HG03460 (cell line): ENCODE data around the gene GTF3A.

Experiments used
- ATAC-seq: cut with Tn5 transposase; IDR thresholded peaks from one replicate; pipeline ENCODE4 v1.9.1; 2021; ENCODE audit not compliant: unreplicated experiment

Gene GTF3A

DNA sequence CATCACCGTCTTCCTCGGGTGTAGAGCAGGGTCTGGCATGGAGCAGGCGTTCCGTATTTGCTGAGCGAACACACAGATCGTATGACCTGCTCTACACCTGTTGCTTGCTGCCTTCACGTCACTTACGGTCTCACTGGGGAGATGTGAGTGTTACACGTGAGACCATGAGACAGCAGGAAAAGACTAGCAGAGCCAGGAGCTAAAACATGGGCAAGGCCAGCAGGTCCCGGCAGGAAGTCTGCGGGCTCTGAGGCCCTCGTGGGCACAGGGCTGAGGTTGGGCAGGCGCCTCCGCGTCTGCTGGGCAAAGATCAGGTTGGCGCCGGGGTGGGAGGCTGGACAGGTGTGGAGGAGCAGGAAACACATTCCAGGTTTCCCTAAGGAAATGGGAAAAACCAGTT is 19.7 kb upstream of the GTF3A start:
- no peak for ATAC-seq

DNA sequence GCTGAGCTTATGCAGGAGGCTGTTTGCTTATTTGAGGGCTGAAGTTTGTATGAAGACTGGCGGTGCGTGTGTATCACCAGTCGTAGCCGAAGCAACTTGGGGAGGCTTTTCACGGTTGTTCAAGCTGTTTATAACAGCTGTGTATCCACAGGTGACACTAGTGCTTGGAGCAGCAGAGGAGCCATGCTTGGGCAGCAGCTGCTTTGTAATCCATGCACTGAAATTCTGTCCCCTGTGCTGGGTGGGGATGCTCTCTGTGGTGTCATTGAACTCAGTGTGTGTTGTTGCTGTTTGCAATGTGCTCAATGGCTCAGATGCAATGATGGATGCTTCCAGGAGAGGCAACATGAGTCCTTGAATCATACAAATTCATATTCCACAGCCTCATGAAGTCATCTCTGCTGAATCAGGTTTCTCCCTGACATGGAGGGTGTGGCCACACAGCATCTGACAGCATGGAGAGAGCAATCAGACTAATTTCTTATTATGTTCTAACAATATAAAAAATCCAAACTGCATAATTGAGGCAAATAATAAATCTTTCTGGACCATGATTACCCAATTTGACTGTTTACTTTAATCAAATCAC is 18.8 kb upstream of the GTF3A start:
- ATAC-seq, result no peak

DNA sequence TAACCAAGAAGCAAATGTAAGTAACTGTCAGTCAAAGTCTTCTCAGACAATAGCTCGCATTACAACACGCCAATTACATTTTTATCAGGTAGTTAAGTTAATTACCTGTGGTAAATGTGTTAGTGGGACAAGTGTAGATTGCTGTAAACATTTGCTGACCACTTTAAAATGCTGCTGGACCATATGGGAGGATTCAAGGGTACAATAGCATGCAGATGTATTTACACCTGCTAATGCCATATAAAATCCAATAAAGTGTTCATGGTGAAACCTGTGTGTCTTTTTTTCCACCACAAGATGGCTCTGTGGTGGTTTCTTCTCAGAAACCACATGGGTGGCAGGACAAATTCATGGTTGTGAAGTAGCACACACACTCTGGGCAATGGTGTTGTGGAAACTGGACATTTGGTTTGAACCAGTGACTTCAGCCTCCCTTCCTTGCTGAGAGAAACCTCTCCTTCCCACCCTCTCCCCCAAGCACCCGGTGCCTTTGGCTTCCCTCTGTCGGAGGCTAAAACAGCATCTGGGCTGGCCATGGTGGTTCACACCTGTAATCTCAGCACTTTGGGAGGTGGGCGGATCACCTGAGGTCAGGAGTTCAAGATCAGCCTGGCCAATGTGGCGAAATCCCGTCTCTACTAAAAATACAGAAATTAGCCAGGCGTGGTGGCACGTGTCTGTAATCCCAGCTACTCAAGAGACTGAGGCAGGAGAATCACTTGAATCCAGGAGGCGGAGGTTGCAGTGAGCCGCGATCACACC is 18.1 kb upstream of the GTF3A start:
- ATAC-seq, result no peak

DNA sequence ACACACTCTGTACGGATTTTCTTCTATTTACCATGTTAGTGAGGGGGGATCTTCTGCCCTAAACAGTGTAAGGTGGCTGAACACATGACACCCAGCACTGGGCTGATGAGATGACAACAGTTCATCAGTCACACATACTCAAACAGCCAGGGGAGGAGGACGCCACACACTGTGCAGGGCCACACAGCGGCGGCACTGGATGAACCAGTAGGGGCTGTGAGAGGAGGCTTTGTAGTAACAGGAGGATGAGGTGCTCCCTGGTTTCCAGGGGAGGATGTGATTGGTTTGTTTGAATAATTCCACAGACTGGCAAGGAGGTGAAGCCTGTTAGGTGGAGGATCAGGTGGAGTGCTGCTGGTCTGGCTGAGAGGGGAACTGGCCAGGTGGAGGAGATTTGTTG is 16.3 kb upstream of the GTF3A start:
- no peak for ATAC-seq

DNA sequence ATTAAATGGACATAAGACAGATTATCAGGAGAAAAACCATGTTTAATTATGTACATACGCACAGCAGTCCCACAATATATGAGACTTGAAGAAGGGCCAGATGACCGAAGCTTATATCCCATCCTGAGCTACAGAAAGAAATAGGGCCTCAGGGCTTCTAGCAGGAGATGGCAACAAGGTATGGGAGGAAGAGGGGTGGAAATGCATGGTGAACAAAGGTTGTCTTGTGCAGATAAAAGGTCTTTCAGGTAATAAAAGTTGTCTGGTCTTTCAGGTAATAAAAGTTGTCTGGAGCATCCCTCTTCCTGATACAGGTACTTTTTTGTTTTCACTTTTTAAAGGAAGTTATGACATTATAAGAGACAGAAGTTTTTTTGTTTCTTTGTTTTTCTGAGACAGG is 15.4 kb upstream of the GTF3A start:
- no peak for ATAC-seq

DNA sequence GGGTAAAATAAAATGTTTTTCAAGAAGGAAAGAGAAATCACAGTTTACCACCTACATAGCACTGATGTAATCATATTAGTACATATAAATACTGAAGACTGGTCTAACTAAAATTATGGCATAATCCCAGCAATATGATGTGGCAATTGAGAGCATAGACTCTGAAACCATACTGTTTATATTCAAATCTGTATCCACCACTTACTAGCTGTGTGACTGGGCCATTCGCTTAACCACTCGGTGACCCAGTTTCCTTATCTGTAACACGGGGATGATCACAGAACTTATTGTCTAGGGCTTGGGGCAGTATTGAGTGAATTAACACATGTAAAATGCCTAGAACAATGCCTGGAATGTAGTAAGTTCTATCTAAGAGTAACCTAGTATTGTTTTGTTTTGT is 13.1 kb upstream of the GTF3A start:
- ATAC-seq, result no peak

DNA sequence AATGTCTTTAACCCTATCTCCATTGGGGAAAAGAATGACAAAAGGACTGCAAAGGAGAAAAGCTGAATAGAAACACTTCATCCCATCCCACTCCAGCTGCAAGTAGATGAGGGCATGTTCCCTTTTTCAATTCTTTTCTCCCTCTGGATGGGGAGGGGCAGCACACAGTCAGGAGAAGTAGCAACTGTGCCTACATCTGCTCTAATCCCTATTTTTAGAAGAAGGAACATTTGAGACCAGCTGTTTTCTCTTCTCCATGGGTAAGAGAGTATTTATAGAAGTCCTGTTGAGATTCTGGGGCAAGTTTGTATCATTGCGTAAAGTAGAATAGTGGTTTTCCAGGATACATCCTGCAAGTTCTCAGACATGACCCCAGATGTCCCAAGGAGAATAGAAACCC is 9.3 kb upstream of the GTF3A start:
- no peak for ATAC-seq

DNA sequence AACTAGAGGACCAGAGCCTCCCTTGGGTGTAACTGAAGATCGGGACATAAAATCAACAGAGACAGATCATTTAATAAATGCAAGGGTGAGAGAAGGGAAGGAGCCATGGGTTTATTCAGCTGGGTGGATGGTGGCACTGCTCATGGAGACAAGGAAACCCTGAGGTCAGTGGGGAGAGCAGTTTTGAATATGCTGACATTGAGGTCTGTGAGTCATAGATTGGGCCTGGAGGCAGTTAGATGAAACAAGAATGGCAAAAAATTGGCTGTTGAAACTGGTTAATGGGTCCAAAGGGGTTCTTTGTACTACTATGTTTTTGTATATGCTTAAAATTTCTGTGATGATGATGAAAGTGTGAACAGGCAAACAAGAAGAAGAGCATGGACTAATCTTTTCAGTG is 5.1 kb upstream of the GTF3A start:
- no peak for ATAC-seq

DNA sequence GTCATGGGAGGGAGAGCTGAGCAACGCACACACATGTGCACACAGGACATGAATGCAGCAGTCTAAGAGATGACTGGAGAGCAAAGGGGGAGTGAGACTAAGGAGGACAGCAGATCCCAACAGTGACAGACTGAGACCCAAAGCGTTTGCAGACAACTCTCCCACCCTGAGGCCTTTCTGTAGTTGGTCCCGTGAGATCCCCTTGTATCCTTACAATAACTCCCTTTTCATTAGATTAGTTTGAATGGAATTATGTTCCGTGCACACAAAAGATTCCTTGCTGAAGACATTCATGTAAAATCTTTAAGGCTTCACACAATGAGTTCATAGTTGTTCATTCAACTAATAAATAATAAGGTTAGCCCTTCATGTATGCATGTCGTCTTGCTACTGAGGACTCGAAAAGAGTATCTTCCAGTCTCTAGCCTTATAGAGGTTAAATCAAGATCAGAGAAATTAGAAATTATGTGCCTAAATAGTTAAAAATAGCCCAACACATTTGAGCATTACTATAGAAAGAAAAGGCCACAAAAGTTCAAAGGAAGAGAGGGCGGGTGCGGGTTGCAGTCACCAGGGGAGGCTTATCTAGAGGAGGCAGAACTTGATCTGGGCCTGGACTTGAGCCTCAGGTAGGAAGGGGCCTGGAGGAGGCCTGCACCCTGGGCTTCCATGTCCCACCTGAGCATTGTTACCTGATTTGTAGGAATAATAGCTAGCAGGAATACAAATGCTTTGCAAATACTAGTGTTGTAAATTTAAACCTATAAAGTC is 3.1 kb upstream of the GTF3A start:
- ATAC-seq, result no peak

DNA sequence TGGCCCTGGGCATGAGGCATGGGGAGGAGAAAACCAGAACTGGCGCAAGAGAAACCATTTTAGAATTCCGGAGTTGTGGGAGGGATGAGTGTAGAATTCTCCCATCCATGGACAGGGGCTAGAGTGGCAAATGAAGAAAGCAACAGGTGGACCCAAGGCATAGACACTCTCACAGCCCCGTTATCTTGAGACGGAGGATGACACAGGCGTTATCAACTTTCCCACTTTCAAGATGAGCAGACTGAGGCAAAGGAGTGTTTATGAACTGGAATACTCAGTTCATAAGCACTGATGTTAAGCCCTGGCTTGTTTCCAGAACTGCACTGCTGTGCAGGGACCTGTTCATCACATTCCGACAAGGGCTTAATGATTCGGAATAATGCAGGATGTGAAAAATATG is 1.1 kb upstream of the GTF3A start:
- ATAC-seq, result no peak

DNA sequence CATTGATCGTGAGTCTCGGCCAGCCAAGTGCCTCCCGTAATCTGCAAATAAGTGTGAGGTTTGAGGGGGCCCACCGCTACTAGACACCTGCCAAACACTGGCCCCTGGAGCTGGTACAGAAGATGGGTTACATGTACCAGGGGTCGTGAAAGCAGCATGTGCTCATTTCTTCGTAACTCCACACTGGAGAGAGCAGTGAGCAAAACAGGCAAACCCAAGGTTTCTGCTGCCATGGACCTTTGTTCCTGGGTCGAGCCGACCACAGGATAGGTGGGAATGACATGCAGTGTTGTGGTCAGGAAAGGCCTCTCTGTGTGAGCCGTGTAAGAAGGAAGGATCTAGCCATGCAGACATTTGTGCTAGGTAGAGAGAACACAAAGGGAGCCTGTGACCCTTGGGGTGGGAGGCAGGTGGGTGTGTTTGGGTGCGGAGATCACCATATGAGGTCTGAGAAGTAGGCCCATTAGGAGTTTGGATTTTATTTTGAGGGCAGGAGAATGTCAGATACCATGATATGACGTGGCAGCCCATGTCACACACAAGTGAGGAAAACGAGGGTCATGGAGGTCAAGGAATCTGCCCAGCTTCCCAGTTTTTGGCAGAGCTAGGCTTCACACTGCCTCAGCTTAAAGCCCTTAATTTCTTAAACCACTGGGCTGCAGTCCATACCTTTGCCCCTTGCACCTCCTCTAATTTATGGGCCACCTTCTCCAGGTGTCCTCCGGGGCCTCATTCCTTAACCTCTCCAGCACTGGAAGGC is 919 bp downstream of the GTF3A start:
- peak; percentile 4 for ATAC-seq

DNA sequence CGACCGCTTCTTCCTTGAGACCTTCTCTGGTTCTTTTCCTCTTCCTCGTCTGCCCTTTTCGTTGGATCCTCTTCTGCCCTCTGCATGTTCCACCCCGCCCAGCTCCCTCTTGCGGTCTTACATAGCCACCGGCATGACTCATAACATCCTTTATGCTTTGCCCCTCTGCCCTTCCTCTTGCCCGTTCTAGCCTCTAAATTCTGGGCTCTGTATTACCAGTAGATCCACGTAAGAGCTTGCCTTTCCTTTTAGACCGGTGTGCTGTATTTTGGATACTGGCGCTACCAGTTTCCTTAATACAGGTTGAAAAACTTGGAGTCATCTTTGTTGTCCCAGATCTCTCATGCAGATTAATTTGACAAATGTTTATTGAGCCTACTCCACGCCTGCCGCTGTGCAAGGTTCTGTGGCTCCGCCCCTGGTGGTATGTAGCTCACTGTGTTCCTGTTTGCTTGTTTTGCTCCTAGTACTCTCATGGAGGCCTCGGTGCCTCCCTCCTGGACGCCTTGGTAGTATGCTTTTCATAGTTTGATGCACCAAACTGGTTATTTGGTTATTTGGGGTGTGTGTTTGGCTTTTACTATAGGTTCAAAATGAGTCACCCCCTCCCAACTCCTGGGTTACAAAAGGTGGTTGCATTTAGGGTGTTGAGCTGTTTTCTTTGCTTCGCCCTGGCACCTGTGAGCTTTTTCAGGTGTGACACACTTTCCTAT is 1.7 kb downstream of the GTF3A start:
- peak; percentile 69 for ATAC-seq

DNA sequence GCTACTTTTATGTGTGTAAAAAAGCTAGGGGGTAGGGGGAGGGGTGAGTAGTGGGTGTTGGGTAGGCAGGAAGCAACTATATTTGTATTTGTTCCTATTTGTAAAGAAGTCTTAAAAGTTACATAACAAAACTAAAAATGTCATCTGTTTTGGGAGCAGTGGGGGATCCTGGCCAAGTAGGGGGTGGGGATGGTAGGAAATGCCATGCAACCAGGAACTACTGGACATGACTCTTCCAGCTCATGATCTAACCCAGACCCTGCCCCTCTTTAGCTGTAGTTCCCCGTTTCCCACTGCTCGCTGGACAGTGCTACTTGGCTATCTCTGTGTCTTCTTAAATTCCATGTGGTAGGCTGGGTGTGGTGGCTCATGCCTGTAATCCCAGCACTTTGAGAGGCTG is 3.2 kb downstream of the GTF3A start:
- no peak for ATAC-seq

DNA sequence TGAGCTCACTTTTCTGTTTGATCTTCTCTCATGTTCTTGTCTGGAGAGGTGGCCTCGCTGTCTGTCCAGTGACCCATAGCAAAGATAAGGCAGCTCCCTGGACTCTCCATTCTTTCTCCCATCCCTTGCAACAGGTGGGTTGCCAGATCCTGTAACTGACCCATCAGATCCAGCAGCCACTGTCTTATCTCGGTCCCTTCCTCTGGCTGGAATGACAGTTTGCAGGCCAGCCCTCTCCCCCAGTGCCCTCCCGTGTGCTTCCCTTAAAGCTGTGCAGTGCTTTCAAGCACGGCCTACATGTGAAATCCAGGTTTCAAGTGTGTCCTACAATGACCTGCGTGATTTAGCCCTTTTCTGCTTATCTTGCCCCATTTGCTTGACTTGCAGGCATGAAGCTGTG is 3.7 kb downstream of the GTF3A start:
- ATAC-seq, result no peak

DNA sequence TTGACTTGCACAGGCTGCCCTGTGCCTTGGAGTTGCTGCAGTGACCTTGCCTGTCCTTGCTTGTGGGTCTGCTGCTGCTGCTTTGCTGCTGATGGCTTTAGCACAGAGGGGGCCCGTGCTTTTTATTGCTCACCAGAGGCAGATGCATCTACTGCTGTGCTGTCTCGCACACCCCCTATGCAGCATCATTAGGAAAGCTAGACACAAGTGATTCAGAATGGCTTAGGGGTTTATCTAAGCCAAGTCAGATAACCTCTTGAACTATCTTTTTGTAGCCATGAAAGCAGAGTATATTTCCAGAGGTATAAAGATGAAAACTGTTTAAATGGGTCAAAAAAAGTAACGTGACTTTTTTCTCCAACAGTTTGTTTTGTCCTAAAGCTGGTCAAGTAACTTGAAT is 7.8 kb downstream of the GTF3A start:
- ATAC-seq, result no peak

DNA sequence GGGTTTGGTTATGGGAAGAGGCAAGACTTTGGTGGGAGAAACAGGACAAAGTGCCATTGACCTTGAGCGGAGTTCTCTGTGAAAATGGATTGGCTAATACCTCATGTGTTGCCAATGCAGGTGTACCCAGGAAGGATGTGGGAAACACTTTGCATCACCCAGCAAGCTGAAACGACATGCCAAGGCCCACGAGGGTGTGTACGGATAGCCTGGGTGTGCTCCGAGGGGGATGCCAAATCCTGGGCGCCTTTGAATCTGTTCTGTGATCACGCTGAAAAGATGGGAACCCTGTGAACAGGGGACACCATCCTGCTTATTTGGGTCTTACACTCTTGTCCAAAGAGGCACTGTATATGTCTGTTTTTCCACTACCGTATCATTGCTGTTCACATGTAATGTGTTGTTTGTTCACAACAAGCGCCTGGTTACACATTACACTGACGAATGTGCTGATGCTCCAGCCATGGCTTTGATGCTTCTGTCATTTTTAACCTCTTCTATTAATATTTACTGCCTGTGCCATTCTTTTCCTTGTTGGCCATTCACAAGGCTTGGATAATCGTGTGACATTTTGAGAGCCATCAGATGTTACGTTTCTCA is 8.3 kb downstream of the GTF3A start:
- no peak for ATAC-seq

DNA sequence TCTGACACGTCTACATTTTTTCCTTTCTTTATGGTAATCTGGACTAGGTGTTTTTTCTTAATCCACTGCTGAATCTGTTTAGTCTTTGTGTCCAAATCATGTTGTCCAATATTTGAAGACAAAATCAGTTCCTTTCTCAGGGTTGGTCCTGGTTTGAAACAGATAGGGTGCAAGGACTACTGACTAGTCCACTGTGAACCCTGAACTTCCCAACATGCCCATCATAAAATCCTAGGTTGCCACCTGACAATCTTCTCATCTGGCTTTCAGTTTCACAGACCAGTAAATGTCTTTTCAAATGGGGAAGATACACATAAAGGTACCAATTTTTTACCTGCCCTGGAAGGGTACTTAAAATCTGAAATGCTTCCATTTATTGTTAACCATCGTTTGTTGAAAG is 12.7 kb downstream of the GTF3A start:
- no peak for ATAC-seq

DNA sequence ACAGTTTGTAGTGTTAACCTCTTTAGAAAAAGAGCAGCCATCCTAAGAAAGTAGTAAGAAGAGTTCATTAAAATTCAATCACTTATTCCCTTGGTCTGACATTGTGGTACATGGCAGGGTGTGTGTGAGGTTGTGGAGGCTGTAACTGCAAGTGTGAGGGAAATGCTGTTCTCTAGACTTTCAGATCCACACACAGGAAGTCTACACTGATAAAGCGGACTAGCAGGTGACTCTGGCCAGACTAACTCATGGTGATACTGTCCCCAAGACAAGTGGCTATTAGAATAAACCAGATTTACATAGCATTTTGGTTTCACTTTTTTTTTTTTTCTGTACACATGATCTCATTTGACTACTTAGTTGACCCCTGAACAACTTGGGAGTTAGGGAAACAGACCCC is 16.0 kb downstream of the GTF3A start:
- no peak for ATAC-seq

DNA sequence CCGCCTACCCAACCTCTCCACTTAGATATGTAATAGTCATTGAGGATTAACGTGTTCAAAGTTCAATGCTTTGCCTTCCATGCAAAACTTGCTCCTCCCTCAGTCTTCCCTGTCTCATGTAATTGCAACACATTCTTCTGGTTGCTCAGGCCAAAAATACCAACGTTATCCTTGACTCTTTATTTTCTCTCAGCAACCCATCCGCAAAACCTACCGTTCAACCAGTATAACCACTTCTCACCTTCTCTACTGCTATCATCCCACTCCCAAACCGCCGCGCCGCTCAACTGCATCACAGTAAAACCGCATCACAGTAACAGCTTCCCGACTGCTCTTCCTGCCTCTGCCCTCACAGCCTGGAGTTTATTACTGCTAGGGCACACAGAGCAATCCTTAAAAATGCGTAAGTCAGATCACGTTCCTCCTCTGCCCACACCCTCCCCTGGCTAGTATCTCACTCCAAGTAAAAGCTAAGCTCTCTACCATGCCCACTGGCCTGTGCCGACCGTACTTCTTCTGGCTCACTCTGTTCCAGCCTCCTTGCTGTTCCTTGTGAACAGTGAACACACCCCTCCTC is 17.7 kb downstream of the GTF3A start:
- no peak for ATAC-seq

DNA sequence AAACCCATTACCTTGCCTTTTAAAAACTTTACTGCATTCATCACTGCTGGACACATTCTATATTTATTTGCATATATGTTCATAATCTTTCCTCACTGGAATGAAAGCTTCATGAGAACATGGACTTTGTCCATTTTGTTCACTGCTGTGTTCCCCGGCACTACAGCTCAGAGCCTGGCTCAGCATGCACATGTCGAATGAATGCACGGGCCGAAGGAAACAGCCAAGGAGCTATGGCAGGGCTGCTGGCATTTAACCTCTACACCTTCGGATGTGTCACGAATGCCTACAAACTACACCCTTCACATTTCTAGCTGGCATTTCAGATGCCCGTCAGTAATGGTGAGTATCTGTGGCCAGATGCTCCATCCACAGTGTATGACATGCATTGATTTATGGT is 18.4 kb downstream of the GTF3A start:
- no peak for ATAC-seq
